GM21360 (cell line): ENCODE results near the gene SPRY1.
A peak's percentile ranks its signal among the peaks of the same experiment; 100 is the strongest.

Source experiments
- ATAC-seq: cut with Tn5 transposase; IDR thresholded peaks from one replicate; pipeline ENCODE4 v1.9.1; 2021; ENCODE audit warnings: mild to moderate bottlenecking, moderate library complexity; ENCODE audit not compliant: unreplicated experiment

SPRY1 gene

GRCh38 chr4:123408471-123409084 lies 12.0 kb downstream of the SPRY1 start:
- ATAC-seq, result no peak

GRCh38 chr4:123409334-123409733 lies 12.7 kb downstream of the SPRY1 start:
- no peak for ATAC-seq

GRCh38 chr4:123411514-123411913 lies 14.9 kb downstream of the SPRY1 start:
- ATAC-seq, result no peak

- peak; percentile 88 for ATAC-seq
Measured at GRCh38 chr4:123412091-123412505, 15.5 kb downstream of the SPRY1 start.

GRCh38 chr4:123412700-123413512 lies 16.3 kb downstream of the SPRY1 start:
- ATAC-seq, result no peak

GRCh38 chr4:123415576-123415975 lies 19.0 kb downstream of the SPRY1 start:
- ATAC-seq, result no peak

GRCh38 chr4:123415977-123416376 lies 19.4 kb downstream of the SPRY1 start:
- peak; percentile 33 for ATAC-seq

- no peak for ATAC-seq
Measured at GRCh38 chr4:123417813-123418212, 21.2 kb downstream of the SPRY1 start.

GRCh38 chr4:123418351-123418931 lies 21.8 kb downstream of the SPRY1 start:
- ATAC-seq, result peak; percentile 87

- no peak for ATAC-seq
Measured at GRCh38 chr4:123419885-123420755, 23.5 kb downstream of the SPRY1 start.

GRCh38 chr4:123421227-123421936 lies 24.8 kb downstream of the SPRY1 start:
- no peak for ATAC-seq

GRCh38 chr4:123421937-123422781 lies 25.6 kb downstream of the SPRY1 start:
- no peak for ATAC-seq

GRCh38 chr4:123423819-123424218 lies 27.2 kb downstream of the SPRY1 start:
- ATAC-seq, result no peak

- no peak for ATAC-seq
Measured at GRCh38 chr4:123427951-123428350, 31.4 kb downstream of the SPRY1 start.

- no peak for ATAC-seq
Measured at GRCh38 chr4:123430031-123430430, 33.4 kb downstream of the SPRY1 start.

- ATAC-seq, result no peak
Measured at GRCh38 chr4:123430501-123430900, 33.9 kb downstream of the SPRY1 start.

- no peak for ATAC-seq
Measured at GRCh38 chr4:123433573-123433972, 37.0 kb downstream of the SPRY1 start.

- ATAC-seq, result no peak
Measured at GRCh38 chr4:123433976-123434375, 37.4 kb downstream of the SPRY1 start.

GRCh38 chr4:123435246-123436113 lies 38.9 kb downstream of the SPRY1 start:
- ATAC-seq, result no peak
